WTC11 (cell line): ENCODE results near the gene HSBP1L1. TPM values are rescaled to one million over a fixed set of nuclear protein-coding genes. Genes with fewer than 3 reads are reported as not detected.
A peak's percentile ranks its signal among the peaks of the same experiment; 100 is the strongest.

ENCODE experiments used
- ATAC-seq: fragments of 200-7000 bp; cut with Tn5 transposase; 2 replicates; pipeline ENCODE4 v1.10.0; 2021; ENCODE audit warnings: mild to moderate bottlenecking, moderate library complexity
- CTCF ChIA-PET: fragments of 300-600 bp; sonication (Branson Sonifier 250); formaldehyde crosslinking; loops from one replicate; lab custom pipeline; 2021; ENCODE audit warnings: antibody characterized with exemption; lab: Charles Lee
- POLR2A ChIA-PET: fragments of 350-600 bp; sonication (Branson Sonifier 250); formaldehyde crosslinking; loops from one replicate; lab custom pipeline; 2021; ENCODE audit warnings: antibody characterized with exemption; lab: Charles Lee
- DNase-seq: peaks from one replicate; pipeline ENCODE4 v3.0.0; 2021; ENCODE audit warnings: low spot score
- H3K27ac Mint-ChIP-seq: 2 replicates; pipeline ENCODE4 v1.8.0; 2021; ENCODE audit warnings: mixed read lengths
- H3K27me3 Mint-ChIP-seq: 2 replicates; pipeline ENCODE4 v1.8.0; 2021; ENCODE audit warnings: low read depth, mild to moderate bottlenecking, moderate library complexity, mixed read lengths
- H3K36me3 Mint-ChIP-seq: 2 replicates; pipeline ENCODE4 v1.8.0; 2021; ENCODE audit warnings: mixed read lengths
- H3K4me1 Mint-ChIP-seq: 2 replicates; pipeline ENCODE4 v1.8.0; 2022; ENCODE audit warnings: mixed read lengths
- H3K4me3 Mint-ChIP-seq: 2 replicates; pipeline ENCODE4 v1.8.0; 2021; ENCODE audit warnings: mild to moderate bottlenecking, moderate library complexity, mixed read lengths
- H3K9me3 Mint-ChIP-seq: 2 replicates; pipeline ENCODE4 v1.8.0; 2021; ENCODE audit warnings: mixed read lengths
- ESRRA ChIP-seq: sonication (generic); formaldehyde crosslinking; IDR thresholded peaks from 2 replicates; pipeline ENCODE4 v1.8.1; 2022; ENCODE audit warnings: mild to moderate bottlenecking, missing genetic modification reagents, borderline replicate concordance
- JAZF1 ChIP-seq: fragments of 250-450 bp; sonication (Bioruptor Pico); IDR thresholded peaks from 2 replicates; pipeline ENCODE4 v1.9.0; 2021; ENCODE audit warnings: moderate library complexity, mild to moderate bottlenecking, inconsistent platforms
- NFE2L1 ChIP-seq: sonication (generic); formaldehyde crosslinking; IDR thresholded peaks from 2 replicates; pipeline ENCODE4 v1.8.1; 2023; ENCODE audit warnings: missing genetic modification reagents
- NFYB ChIP-seq: sonication (generic); formaldehyde crosslinking; conservative IDR thresholded peaks from 2 replicates; pipeline ENCODE4 v1.8.0; 2022; ENCODE audit warnings: low read depth, missing genetic modification reagents
- SOX15 ChIP-seq: fragments of 250-450 bp; sonication (Bioruptor Pico); IDR thresholded peaks from 2 replicates; pipeline ENCODE4 v1.9.0; 2021; ENCODE audit warnings: mild to moderate bottlenecking
- SP1 ChIP-seq: sonication (generic); formaldehyde crosslinking; conservative IDR thresholded peaks from 2 replicates; pipeline ENCODE4 v1.8.1; 2022; ENCODE audit warnings: missing genetic modification reagents
- TP53 ChIP-seq: sonication (generic); formaldehyde crosslinking; IDR thresholded peaks from 2 replicates; pipeline ENCODE4 v1.8.1; 2023; ENCODE audit warnings: mild to moderate bottlenecking, missing genetic modification reagents
- ZNF138 ChIP-seq: sonication (generic); formaldehyde crosslinking; conservative IDR thresholded peaks from 2 replicates; pipeline ENCODE4 v1.8.1; 2022; ENCODE audit warnings: mild to moderate bottlenecking, moderate library complexity, missing genetic modification reagents
- ZNF671 ChIP-seq: fragments of 250-450 bp; sonication (Bioruptor Pico); IDR thresholded peaks from 2 replicates; pipeline ENCODE4 v1.8.0; 2021; ENCODE audit warnings: mild to moderate bottlenecking
- total RNA-seq: library from RNA; stranded (reverse); gene quantifications from 3 replicates; pipeline ENCODE4 v1.2.3, GENCODE V29; 2021
- TF ChIP-seq, protein P1 (sequence below): fragments of 250-450 bp; sonication (Bioruptor Pico); IDR thresholded peaks from 2 replicates; pipeline ENCODE4 v1.8.0; 2021; ENCODE audit warnings: mild to moderate bottlenecking
- TF ChIP-seq, protein P2 (sequence below): fragments of 200-600 bp; IDR thresholded peaks from 2 replicates; pipeline ENCODE4 v1.8.0; 2022; ENCODE audit warnings: antibody characterized with exemption
- TF ChIP-seq, protein P3 (sequence below): sonication (generic); formaldehyde crosslinking; IDR thresholded peaks from 2 replicates; pipeline ENCODE4 v1.8.0; 2022; ENCODE audit warnings: missing genetic modification reagents
- TF ChIP-seq, protein P4 (sequence below): sonication (generic); formaldehyde crosslinking; IDR thresholded peaks from 2 replicates; pipeline ENCODE4 v1.8.1; 2022; ENCODE audit warnings: mild to moderate bottlenecking, missing genetic modification reagents, moderate library complexity, borderline replicate concordance
- TF ChIP-seq, protein P5 (sequence below): sonication (generic); formaldehyde crosslinking; IDR thresholded peaks from 2 replicates; pipeline ENCODE4 v1.8.1; 2023; ENCODE audit warnings: mild to moderate bottlenecking, missing genetic modification reagents
- TF ChIP-seq, protein P6 (sequence below): sonication (generic); formaldehyde crosslinking; IDR thresholded peaks from 2 replicates; pipeline ENCODE4 v1.8.1; 2023; ENCODE audit warnings: mild to moderate bottlenecking, missing genetic modification reagents, borderline replicate concordance
- TF ChIP-seq, protein P7 (sequence below): sonication (generic); formaldehyde crosslinking; IDR thresholded peaks from 2 replicates; pipeline ENCODE4 v1.8.1; 2022; ENCODE audit warnings: missing genetic modification reagents, borderline replicate concordance

Gene HSBP1L1
- total RNA-seq, 1 experiment from 2014 or later: 1.4 TPM

DNA sequence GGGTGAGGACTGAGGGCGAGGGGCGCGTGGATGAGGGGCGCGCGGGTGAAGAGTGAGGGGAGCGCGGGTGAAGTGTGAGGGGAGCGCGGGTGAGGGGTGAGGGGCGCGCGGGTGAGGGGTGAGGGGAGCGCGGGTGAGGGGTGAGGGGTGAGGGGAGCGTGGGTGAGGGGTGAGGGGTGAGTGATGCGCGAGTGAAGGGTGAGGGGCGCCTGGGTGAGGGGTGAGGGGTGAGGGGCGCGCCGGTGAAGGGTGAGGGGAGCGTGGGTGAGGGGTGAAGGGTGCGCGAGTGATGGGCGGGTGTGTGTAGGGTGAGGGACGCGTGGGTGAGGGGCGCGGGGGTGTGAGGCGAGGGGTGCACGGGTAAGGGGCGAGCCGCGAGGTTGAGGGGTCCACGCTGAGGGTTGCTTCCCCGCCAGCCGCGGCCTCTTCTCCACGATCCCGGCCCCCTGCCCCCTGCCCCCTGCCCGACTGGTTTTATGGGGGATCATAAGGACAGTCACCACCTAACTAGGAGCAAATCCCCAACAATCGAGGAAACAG is 11.9 kb upstream of the HSBP1L1 start (continued):
- TF ChIP-seq, protein P1, sequence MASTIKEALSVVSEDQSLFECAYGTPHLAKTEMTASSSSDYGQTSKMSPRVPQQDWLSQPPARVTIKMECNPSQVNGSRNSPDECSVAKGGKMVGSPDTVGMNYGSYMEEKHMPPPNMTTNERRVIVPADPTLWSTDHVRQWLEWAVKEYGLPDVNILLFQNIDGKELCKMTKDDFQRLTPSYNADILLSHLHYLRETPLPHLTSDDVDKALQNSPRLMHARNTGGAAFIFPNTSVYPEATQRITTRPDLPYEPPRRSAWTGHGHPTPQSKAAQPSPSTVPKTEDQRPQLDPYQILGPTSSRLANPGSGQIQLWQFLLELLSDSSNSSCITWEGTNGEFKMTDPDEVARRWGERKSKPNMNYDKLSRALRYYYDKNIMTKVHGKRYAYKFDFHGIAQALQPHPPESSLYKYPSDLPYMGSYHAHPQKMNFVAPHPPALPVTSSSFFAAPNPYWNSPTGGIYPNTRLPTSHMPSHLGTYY (CRISPR knock-in tag): no peak
- TF ChIP-seq, protein P2, sequence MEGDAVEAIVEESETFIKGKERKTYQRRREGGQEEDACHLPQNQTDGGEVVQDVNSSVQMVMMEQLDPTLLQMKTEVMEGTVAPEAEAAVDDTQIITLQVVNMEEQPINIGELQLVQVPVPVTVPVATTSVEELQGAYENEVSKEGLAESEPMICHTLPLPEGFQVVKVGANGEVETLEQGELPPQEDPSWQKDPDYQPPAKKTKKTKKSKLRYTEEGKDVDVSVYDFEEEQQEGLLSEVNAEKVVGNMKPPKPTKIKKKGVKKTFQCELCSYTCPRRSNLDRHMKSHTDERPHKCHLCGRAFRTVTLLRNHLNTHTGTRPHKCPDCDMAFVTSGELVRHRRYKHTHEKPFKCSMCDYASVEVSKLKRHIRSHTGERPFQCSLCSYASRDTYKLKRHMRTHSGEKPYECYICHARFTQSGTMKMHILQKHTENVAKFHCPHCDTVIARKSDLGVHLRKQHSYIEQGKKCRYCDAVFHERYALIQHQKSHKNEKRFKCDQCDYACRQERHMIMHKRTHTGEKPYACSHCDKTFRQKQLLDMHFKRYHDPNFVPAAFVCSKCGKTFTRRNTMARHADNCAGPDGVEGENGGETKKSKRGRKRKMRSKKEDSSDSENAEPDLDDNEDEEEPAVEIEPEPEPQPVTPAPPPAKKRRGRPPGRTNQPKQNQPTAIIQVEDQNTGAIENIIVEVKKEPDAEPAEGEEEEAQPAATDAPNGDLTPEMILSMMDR: no peak
- TF ChIP-seq ZNF671 (CRISPR knock-in tag) (no peak), ESRRA (no peak), NFE2L1 (CRISPR knock-in tag) (no peak), SOX15 (CRISPR knock-in tag) (no peak)
- TF ChIP-seq, protein P3, sequence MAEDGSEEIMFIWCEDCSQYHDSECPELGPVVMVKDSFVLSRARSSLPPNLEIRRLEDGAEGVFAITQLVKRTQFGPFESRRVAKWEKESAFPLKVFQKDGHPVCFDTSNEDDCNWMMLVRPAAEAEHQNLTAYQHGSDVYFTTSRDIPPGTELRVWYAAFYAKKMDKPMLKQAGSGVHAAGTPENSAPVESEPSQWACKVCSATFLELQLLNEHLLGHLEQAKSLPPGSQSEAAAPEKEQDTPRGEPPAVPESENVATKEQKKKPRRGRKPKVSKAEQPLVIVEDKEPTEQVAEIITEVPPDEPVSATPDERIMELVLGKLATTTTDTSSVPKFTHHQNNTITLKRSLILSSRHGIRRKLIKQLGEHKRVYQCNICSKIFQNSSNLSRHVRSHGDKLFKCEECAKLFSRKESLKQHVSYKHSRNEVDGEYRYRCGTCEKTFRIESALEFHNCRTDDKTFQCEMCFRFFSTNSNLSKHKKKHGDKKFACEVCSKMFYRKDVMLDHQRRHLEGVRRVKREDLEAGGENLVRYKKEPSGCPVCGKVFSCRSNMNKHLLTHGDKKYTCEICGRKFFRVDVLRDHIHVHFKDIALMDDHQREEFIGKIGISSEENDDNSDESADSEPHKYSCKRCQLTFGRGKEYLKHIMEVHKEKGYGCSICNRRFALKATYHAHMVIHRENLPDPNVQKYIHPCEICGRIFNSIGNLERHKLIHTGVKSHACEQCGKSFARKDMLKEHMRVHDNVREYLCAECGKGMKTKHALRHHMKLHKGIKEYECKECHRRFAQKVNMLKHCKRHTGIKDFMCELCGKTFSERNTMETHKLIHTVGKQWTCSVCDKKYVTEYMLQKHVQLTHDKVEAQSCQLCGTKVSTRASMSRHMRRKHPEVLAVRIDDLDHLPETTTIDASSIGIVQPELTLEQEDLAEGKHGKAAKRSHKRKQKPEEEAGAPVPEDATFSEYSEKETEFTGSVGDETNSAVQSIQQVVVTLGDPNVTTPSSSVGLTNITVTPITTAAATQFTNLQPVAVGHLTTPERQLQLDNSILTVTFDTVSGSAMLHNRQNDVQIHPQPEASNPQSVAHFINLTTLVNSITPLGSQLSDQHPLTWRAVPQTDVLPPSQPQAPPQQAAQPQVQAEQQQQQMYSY (CRISPR knock-in tag): no peak
- TF ChIP-seq, protein P4, sequence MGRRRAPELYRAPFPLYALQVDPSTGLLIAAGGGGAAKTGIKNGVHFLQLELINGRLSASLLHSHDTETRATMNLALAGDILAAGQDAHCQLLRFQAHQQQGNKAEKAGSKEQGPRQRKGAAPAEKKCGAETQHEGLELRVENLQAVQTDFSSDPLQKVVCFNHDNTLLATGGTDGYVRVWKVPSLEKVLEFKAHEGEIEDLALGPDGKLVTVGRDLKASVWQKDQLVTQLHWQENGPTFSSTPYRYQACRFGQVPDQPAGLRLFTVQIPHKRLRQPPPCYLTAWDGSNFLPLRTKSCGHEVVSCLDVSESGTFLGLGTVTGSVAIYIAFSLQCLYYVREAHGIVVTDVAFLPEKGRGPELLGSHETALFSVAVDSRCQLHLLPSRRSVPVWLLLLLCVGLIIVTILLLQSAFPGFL (CRISPR knock-in tag): no peak
- TF ChIP-seq, all 79 proteins: peak for 0

DNA sequence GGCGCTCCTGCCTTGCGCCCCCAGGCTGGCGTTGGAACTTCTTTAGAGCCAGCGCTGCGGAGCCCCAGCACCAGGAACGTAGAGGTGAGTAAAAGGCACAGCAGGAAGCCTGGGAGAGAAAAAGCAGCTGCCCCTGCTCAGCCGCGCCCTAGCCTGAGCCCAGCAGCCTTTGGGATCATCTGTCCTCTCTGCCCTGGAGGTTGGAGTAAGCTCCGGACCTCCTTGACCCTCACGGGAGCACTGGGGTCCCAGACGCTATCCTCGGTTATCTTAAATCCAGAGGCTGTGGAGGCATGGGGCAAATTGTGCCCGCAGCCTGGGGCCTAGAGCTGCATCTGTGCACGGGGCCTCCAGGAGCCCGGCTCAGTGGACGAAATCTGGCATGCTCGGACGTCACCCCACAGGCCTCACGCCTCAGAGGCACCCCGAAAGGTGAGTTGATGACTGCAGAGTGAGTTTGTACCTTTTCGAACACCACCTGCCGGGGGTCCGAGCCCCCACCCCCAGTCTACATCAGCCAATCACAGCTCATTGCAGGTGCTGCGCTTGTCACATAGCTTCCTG is 11.4 kb upstream of the HSBP1L1 start:
- ChIA-PET POLR2A (interaction anchor here (0.7 to 1.0 kb wide), 2 partner anchors 81 to 143 kb away, joined by 3 to 4 read pairs; no protein-coding TSS in a partner anchor), CTCF (interaction anchor here (0.6 to 2.2 kb wide), 6 partner anchors 9 to 247 kb away, joined by 3 to 7 read pairs (median 4); partner anchors contain the start of gene KCNG2)
- Mint-ChIP-seq H3K4me1 (peaks cover 24% of the 10 kb centered on the region), H3K4me3 (peak overlapping the region; percentile 60), H3K27me3 (peaks cover 78% of the 10 kb centered on the region), H3K36me3 (no peaks in the 10 kb centered on the region), H3K27ac (no peak overlapping the region), H3K9me3 (no peaks in the 10 kb centered on the region)
- DNase-seq (peak; percentile 44), ATAC-seq (peak; percentile 35)
- no peak for TF ChIP-seq ZNF138 (CRISPR knock-in tag)
- peak; percentile 70 for TF ChIP-seq NFYB (CRISPR knock-in tag)

DNA sequence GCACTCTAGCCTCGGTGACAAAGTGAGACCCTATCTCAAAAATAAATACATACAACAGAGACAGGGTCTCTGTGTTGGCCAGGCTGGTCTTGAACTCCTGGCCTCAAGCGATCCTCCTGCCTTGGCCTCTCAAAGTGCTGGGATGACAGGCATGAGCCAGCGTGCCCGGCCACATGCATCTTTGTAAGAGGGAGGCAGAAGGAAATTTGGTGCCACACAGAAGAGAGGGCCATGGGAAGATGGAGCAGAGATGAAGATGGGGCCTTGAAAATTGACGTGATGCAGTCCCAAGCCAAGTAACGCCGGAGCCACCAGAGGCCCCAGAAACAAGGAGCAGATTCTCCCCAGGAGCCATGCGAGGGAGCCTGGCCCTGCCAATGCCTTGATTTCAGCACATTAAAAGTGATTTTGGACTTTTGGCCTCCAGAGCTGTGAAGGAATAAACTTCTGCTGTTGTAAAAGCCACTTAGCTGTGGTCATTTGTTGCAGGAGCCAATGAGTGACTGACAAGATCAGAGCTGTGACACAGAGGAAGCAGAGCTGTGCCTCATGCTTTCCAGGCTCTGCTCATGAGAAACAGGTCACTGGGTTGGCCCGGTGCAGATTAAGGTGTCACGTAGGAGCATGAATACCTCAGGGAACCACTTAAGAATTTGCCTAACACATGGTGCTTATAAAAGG is 10.3 kb upstream of the HSBP1L1 start:
- H3K27ac Mint-ChIP-seq: no peak overlapping the region
- no peak overlapping the region for H3K4me3 Mint-ChIP-seq
- peaks cover 29% of the 10 kb centered on the region for H3K4me1 Mint-ChIP-seq
- DNase-seq (no peak), ATAC-seq (no peak)
- H3K36me3 Mint-ChIP-seq: no peaks in the 10 kb centered on the region
- ChIA-PET POLR2A (no interaction called here), CTCF (interaction anchor here (0.8 to 2.2 kb wide), 3 partner anchors 20 to 246 kb away, joined by 3 to 7 read pairs (median 3); no protein-coding TSS in a partner anchor)
- H3K27me3 Mint-ChIP-seq: peaks cover 85% of the 10 kb centered on the region
- no peaks in the 10 kb centered on the region for H3K9me3 Mint-ChIP-seq
- no peak for TF ChIP-seq SP1 (CRISPR knock-in tag)
- TF ChIP-seq, protein P5, sequence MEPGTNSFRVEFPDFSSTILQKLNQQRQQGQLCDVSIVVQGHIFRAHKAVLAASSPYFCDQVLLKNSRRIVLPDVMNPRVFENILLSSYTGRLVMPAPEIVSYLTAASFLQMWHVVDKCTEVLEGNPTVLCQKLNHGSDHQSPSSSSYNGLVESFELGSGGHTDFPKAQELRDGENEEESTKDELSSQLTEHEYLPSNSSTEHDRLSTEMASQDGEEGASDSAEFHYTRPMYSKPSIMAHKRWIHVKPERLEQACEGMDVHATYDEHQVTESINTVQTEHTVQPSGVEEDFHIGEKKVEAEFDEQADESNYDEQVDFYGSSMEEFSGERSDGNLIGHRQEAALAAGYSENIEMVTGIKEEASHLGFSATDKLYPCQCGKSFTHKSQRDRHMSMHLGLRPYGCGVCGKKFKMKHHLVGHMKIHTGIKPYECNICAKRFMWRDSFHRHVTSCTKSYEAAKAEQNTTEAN (CRISPR knock-in tag): no peak
- TF ChIP-seq, protein P6, sequence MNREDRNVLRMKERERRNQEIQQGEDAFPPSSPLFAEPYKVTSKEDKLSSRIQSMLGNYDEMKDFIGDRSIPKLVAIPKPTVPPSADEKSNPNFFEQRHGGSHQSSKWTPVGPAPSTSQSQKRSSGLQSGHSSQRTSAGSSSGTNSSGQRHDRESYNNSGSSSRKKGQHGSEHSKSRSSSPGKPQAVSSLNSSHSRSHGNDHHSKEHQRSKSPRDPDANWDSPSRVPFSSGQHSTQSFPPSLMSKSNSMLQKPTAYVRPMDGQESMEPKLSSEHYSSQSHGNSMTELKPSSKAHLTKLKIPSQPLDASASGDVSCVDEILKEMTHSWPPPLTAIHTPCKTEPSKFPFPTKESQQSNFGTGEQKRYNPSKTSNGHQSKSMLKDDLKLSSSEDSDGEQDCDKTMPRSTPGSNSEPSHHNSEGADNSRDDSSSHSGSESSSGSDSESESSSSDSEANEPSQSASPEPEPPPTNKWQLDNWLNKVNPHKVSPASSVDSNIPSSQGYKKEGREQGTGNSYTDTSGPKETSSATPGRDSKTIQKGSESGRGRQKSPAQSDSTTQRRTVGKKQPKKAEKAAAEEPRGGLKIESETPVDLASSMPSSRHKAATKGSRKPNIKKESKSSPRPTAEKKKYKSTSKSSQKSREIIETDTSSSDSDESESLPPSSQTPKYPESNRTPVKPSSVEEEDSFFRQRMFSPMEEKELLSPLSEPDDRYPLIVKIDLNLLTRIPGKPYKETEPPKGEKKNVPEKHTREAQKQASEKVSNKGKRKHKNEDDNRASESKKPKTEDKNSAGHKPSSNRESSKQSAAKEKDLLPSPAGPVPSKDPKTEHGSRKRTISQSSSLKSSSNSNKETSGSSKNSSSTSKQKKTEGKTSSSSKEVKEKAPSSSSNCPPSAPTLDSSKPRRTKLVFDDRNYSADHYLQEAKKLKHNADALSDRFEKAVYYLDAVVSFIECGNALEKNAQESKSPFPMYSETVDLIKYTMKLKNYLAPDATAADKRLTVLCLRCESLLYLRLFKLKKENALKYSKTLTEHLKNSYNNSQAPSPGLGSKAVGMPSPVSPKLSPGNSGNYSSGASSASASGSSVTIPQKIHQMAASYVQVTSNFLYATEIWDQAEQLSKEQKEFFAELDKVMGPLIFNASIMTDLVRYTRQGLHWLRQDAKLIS (CRISPR knock-in tag): no peak
- no peak for TF ChIP-seq JAZF1 (CRISPR knock-in tag)
- TF ChIP-seq, protein P7, sequence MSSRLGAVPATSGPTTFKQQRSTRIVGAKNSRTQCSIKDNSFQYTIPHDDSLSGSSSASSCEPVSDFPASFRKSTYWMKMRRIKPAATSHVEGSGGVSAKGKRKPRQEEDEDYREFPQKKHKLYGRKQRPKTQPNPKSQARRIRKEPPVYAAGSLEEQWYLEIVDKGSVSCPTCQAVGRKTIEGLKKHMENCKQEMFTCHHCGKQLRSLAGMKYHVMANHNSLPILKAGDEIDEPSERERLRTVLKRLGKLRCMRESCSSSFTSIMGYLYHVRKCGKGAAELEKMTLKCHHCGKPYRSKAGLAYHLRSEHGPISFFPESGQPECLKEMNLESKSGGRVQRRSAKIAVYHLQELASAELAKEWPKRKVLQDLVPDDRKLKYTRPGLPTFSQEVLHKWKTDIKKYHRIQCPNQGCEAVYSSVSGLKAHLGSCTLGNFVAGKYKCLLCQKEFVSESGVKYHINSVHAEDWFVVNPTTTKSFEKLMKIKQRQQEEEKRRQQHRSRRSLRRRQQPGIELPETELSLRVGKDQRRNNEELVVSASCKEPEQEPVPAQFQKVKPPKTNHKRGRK (CRISPR knock-in tag): no peak
- no peak for TF ChIP-seq NFYB (CRISPR knock-in tag)
- no peak for TF ChIP-seq TP53 (CRISPR knock-in tag)
